Prostate gland (tissue), 2 donors: Measurements from ENCODE around the gene LETMD1.

ENCODE experiments used
- CTCF ChIP-seq, 4 experiments: fragments of 200-600 bp in 2 of 4; fragments of 450-650 bp in 2 of 4; sonication (generic) in 2 of 4; IDR thresholded peaks; 1 replicate in 3 of 4; 2 replicates in 1 of 4; pipeline ENCODE4 v1.5.1; 2016 to 2019; ENCODE audit warnings: antibody characterized with exemption in 4 of 4, mild to moderate bottlenecking in 2 of 4, moderate library complexity in 2 of 4
- POLR2A ChIP-seq: fragments of 450-650 bp; IDR thresholded peaks from one replicate; pipeline ENCODE4 v1.6.1; 2016; ENCODE audit warnings: antibody characterized with exemption, mild to moderate bottlenecking

- TF ChIP-seq CTCF (IDR thresholded peaks at IDR 0.05) (no peak), POLR2A (no peak)
Measured at GRCh38 chr12:51033048-51033447, 15.1 kb upstream of the LETMD1 start.
